ENCODE measurements around the gene ADGRF5.

- TF ChIP-seq CTCF (IDR thresholded peaks at IDR 0.05): no peak
- no peak for TF ChIP-seq POLR2A (IDR thresholded peaks at IDR 0.05)
Observed at GRCh38 chr6:46828939-46829338, 92.8 kb downstream of the ADGRF5 start.

Data from testis (tissue), 2 donors.